NCI-H345 treated with DMSO at 0.1 percent for 48 hours (cell line): Measurements from ENCODE around the gene CDK4.
A peak's percentile ranks its signal among the peaks of the same experiment; 100 is the strongest.

Experiments used
- DNase-seq: peaks from one replicate; lab custom pipeline; 2025; ENCODE audit not compliant: unreplicated experiment; lab: John Stamatoyannopoulos, UW

CDK4 gene

DNA sequence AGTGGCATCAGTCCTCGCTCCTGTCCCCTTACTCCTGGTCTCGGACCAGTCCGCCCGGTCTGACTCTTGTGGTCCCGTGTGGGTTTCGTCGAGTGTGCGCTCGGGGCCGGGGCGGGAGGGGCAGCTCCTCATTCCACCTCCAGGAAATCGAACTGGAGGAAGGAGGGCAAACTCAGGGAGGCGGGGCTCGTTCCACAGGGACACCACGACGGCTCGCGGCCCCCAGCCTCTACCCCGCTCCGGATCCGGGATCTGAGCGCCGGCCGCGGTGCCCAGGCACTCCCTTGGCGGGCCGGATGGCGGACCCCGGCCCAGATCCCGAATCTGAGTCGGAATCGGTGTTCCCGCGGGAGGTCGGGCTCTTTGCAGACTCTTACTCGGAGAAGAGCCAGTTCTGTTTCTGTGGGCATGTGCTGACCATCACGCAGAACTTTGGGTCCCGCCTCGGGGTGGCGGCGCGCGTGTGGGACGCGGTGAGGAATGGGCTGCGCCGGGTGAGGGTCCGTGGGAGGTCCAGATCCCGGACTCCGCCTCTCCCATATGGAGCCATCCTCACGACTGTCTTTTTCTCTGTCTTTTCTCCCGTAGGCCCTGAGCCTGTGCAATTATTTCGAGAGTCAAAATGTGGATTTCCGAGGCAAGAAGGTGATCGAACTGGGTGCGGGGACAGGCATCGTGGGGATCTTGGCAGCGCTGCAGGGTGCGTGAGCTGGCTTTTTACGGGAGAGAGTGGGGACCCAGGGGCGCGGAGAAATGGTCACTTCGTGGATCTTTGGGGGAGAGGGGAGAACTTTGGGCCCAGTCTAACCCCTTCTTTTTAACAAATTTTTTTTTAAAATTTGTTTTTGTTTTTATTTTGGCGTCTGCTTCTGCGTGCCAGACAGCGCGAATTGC, 20.6 kb upstream of the CDK4 start, which contains the start of gene EEF1AKMT3:
Gene EEF1AKMT3 (plus strand): TSS at position 186 of the 894 bp plus-strand sequence. CDS start 111 bp downstream, at position 297.
- DNase-seq: no peak

DNA sequence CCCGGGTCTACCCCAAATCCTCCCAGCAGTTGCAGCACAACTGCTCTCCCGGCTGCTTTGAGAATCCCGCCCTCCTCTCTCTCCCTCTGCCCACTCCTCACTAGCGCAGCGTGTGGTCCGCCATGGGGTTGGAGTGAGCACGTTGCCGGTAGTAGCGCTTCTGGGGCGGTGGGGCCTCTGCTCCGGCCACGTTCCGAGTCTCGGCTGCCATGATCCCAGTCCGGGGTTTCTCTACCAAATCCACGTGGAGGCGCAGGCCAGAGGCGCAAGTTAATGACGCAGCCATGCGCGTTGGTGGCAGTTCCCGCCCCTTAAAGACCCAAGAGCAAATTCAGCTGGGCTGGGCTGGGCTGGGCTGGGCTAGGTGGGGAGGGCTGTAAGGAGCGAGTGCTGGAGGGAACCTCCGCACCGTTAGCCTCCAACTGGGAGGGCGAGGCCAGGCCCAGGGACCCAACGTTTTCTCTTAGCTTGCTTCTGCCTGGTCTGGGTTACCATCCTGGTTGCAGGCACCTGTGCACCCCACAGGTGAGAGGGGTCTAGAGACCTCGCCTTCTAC, 19.8 kb upstream of the CDK4 start, which contains the start of gene METTL1:
Gene METTL1 (minus strand): TSS at position 233 of the 556 bp plus-strand sequence. CDS start 22 bp downstream, at position 211.
- DNase-seq: peak; percentile 89

DNA sequence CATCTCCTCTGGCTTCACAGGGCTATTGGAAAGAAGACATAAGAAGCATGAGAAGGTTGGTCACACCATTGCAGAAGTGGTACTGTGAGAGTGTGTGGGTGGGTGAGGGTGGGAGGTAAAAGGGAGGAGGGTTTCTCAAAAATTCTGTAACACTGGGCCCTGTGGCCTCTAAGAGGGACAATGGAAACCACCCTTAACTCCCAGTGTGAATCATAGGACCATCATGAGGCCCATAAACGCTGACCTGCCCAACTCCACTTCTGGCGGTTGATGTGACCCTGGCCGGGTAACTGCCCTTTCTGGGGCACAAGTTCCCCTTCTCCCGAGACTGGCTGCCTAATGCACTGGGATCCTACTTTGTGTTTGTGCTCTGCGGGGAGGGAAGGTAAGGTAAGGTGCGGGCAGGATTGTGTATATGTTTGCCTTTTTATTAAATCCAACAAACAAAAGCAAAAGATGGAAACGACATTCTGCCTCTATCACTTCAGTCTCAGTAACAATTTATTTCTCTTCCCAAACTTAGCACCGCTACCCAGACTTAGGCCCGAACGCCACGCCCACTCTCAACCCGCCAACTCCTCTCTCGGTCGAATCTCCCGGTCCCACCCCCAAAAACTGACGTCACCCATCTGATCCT, 19.2 kb upstream of the CDK4 start:
- peak; percentile 81 for DNase-seq

DNA sequence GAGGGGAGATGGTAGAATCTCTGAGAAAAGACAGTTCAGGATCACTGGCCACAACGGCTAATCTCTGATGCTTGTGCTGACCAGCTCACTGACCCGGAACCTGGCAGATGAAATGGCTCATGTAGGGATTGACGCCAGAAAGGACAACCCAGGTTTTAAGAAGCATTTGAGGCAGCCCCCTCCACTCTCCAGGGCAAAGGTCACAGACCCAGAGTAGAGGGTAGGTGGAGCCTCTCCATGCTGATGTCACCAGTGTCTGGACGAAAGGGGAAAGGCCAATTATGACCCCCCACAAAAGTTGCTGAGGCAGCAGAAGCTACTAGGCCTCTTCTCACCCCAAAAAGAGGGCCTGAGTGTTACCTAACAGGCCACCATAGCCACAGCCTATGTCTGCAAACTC, 18.6 kb upstream of the CDK4 start:
- no peak for DNase-seq

DNA sequence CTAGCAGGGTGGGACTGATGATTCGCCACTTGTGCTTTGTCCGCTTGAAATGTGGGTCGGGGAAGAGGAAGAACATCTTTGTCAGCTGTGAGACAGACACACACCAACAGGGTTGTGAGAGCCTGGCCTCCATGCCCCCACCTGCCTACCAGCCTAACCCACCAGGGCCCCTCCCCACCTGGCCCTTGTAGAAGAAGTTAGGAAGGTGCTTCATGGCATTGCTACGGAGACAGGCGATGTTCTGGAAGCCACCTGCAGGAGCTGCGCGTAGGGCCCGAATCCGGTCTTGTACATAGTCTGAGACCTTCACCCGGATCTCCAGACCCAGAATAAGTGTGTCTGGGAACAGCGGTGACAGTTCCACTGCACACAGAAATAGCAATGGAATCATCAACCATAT, 17.5 kb upstream of the CDK4 start:
- DNase-seq: no peak

DNA sequence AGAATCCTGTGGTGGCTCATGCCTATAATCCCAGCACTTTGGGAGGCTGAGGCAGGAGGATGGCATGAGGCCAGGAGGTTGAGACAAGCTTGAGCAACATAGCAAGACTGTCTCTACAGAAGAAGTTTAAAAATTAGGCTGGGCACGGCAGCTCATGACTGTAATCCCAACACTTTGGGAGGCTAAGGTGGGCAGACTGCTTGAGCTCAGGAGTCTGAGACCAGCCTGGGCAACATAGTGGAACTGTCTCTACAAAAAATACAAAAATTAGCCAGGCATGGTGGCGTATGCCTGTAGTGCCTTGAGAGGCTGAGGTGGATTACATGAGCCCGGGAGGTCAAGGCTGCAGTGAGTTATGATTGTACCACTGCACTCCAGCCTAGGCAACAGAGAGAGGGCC, 15.8 kb upstream of the CDK4 start:
- no peak for DNase-seq

DNA sequence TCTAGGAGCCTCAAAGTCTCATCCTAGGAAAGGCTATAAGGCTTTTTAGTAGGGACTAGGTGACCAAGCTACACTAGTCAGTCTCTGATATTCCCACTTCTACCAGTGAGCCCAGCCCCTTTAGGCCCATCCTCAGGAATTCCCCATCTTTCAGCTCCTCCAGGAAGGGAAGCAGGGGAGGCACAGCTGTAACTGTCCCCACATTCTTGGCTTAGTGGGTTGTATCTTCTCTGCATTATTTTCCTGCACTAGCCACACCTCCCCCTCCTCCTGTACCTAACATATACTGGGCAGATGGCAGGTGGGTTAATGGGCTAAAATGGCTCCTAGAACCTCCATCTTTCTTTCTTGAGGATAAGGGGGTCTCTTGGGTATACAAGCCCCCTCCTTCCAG, 15.2 kb upstream of the CDK4 start:
- no peak for DNase-seq

DNA sequence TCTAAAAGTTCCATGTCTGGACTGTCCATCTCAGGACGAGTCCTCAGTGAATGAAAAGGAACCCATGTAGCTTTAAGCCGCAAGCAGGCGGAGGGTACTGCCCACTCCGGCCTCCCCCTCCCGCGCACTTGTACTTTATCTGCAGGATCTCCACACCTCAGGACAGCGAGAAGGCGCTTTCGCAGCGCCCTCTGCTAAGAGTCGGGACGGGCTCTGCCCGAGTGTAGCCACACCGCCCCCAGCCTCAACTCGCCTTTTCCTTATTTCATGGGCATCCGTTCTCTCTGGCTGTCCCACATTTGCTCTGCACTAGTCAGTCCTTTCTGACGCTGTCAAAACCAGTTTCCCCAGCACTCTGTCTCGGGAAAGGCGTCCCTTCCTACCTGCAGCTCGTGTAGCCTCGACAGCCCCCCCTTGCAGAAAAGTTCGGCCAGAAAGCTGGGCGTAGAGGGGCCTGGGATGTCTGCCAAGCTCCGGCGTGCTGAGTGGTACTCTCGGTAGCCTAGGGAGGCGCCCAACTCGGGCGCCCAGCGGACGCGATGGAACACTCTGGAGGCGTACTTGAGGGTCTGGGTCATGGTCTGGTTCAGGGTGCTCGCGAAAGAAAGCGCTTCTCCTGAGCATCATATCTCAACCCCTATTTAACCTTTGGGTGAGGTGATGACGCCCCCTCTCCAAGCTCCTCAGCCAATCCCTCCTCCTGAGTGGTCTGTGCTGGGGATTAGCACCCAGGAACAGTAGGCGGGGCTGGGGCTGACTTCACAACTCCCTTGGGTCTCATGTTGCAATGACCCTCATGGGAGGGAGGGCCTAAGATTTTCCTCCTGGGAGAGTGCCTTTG, 14.6 kb upstream of the CDK4 start, which contains the start of gene CYP27B1:
Gene CYP27B1 (minus strand): TSS at position 615 of the 841 bp plus-strand sequence. CDS start 37 bp downstream, at position 578.
- no peak for DNase-seq

DNA sequence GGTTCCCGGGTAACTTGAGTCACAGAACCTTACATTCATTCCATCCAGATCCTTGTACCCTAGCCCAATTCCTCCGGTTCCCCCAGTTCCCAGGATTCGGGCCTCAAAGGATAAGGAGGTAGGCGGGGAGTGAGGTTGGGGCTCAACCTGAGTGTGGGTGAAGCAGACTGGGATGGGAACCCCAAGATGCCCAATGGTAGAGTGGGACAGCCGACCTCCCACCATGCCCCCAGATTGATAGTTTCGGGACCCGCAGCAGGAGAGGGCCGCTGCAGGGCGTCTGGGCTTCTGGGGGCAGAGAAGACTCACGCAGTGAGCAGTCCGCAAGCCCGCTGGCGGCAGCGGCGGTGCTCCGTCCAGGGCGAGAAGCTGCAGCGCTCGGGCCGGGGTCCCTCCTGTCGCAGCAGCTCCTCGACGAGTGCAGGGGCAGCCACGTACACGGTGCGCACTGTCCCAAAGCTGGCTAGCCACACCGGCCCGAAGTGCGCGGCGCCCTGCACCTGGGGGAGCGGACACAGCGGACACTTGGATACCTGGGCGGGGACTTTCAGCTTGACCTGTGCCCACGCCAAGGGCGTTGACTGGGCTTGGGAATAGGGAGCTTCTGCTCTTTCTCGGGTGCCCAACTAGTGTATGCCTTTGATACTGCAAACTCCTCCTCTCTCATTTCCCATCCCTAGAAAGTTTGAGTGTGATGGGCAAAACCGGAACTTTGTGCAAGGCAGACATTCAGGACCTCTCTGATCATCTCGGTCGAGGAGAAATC, 13.8 kb upstream of the CDK4 start:
- no peak for DNase-seq

DNA sequence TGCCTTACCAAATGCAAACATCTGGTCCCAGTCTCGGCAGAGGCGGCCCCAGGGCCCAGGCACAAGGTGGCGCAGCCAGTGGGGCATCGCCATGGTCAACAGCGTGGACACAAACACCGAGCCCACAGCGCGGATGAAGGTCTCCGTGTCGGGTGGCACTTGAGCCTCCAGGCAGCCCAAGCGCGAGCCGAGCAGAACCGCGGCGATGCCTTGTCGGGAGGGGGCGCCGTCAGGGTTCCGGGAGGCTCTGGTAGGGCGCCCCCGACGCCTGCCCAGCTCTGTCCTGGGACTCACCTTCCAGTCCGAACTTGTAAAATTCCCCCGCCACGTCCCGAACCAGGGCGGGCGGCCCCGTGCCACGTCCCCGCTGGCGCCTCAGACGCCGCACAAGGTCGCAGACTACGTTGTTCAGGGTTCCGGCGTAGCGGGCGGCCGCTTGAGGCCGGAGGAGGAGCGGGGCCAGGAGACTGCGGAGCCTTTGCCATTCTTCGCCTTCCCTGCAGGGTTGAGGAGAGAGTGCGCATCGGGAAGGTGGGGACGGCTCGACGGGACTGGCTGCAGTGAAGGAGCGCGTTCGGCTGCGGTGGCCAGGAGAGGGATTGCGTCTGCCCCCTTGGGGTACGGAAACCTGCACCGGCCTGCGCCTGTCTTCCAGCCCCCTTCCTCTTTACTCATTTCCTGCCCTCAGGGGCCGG, 13.0 kb upstream of the CDK4 start:
- no peak for DNase-seq

DNA sequence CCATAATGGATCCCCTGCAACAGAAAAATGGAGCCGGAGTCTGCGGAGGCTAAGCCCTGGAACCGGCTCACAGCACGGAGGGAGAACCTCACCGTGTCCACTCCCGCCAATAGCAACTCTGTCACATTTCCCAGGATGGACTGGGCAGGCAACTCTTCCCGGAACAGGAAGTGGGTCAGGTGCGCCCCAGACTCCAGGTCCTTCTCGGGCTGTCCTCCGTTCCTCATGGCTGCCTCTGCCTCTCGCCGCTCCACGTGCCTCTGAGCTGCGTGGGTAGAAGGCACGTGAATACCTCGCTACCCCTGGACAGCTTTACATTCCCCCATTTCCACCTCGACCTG, 12.5 kb upstream of the CDK4 start:
- DNase-seq: no peak

DNA sequence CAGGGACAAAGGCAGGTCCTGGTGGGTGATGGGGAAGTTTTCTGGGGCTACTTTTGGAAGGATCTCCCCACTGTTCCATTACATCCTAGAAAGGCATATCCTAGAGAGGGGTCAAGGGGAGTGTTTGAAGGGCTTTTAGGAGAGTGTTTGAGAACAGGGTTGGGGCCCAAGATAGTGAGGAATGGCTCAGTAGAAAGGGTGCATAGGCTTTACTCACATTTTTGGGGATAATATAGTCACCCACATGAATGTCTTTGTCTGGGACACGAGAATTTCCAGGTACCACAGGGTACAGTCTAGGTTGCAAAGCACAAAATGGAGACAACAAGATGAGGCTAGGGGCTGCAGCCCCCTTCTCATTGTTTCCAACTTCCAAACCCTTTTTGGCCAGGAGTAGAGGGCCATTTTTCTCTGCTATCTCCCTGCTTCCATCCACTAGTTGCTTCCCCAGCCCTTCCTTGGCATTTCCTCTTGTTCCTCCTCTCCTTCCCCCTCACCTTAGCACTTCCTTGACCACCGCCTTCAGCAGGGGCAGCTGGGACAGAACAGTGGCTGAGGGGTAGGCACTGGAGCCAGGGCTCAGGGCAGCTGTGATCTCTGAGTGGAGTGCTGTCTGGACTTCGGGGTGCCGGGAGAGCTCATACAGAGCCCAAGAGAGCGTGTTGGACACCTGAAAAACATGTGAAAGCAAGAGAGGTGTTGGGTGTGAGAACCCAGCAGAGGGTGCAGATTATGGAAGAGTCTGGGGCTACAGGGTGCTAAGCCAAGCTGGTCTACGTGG, 12.0 kb upstream of the CDK4 start:
- DNase-seq: no peak

DNA sequence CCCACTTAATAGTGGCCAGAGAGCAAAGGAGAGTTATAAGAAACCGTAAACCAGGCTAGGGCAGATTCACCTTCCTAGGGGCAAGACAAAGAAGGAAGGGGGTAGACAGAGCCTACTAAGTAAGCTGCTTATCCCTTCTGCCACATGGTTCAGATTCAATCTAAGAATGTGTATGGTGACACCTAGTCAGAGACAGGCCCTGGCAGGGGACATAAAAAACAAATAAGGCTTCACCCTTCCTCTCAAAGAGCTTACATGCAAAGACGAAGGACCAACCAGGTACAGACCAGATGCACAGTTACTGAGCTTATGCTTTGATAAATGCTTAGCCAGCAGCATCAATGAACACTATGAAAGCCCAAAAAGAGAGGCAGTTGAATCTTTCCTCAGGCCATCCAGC, 10.4 kb upstream of the CDK4 start:
- DNase-seq: no peak

DNA sequence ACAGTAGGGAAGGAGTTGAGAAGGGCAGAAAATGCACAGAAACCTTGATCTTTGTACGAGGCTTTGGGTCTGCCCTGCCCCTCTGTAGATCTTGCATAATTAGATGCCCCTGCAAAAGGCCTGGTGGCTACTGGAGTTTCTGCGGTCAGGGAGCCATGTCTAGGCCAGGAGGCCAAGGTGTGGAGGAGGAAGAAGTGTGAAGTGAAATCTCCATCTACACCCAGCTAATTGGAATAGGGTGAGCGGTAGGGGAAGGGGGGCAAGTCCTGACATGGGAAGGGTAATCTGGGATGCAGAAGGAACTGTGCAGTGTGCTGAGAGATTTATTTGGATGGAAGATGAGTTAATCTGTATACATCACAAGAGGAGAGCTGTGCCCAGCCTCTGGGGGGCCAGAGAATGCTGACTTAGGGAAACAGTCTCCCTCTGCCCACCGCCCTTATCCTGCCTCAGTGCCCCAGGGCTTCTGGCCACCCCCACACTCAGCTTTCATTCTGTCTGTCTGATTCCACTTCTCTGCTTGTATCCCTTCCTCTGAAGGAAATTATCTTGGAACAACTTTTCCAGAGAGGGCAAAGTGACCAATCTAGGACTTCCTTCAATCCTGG, 9.4 kb upstream of the CDK4 start:
- no peak for DNase-seq

DNA sequence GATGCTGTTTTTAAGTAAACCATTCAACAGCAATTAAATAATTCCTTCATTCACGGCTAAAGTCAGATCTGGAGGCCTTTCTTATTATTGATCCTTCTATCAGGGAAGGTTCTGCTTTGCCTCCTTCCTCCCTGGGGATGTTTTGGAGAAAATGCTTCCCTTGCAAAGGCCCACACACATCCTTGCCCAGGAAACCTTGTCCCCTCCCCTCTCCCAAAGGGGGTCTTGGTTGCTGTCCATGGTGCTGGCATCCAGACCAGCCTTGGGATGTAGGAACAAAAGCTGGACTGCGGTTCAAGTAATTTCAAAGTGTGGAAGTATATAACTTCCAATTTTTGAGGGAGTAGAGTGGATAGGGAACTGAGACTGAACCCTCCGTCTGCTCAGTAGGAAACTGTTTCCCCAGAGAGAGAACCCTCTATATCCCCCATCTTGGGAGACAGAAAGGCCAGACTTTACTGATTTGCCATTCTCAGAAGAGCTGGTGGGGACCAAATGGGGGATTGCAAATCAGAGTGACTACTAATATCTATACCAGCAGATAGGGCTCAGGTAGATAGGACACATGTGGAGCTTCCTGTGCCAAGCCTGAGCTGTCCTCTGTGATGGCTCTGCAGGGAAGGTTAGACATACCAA, 8.4 kb upstream of the CDK4 start:
- no peak for DNase-seq

DNA sequence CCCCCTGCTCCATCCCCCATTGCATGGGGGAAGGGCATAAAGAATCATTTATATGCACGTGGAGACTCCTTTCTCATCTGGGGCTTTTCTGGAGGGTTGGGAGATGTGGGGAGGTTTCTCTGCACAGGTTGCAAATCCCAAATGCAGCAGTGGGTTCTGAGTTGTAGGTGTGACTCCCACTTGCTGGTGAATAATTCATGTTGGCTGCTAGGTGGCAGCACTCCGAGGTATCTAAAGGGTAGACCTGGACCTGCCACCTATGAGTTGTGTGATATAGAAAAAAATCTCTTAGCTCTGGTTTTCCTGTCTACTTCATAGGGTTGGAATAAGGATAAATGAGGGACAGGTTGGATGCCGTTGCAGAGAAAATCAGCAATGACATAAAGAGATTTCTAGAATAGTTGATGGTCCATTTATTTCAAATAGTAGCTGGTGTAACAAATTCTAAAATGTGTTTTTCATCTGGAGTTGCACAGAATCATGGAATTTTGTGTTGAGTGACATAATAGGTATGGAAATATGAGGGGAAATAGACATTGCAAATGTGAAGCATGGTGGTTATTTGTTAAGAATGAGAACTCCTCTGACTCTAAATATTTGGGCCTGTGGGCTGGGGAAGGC, 7.4 kb upstream of the CDK4 start:
- DNase-seq: no peak

DNA sequence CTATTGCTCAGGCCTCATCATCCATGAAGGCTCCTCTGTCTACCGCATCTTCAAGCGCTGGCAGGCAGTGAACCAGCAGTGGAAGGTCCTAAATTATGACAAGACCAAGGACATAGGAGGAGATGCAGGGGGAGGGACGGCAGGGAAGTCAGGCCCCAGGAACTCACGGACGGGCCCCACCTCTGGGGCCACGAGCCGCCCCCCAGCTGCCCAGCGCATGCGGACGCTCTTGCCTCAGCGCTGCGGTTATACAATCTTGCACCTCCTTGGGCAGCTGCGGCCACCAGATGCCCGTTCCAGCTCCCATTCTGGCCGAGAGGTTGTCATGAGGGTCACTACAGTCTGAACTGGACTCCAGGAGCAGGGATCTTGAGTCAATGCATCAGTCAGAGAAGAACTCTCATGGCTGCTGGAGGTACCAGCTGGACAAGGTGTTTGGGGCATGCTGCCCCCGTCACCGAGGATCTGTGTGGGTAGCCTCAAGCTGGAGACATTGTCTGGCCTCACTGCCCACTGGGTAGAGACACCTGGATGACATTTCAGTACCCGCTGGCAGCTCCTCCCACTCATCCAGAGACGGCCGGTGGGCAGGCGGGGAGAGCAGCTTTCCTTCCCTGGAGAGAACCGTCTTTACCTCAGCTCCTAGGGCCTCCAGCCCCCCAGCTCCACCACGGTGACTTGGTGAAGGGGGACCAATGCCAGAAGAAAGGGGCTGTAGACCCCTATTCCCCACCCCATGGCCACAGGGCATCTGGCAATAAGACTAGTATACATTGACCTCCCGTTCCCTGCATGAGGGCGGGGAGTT, 6.6 kb upstream of the CDK4 start:
- DNase-seq: no peak
